Parathyroid adenoma (tissue), 2 donors: ENCODE measurements around the gene CTSC.

Experiments used
- H2AFZ ChIP-seq: fragments of 300-600 bp; sonication (generic); one replicate; pipeline ENCODE4 v1.7.0; 2017; ENCODE audit warnings: antibody characterized with exemption, mild to moderate bottlenecking
- H3K27ac ChIP-seq: fragments of 300-600 bp; sonication (generic); one replicate; pipeline ENCODE4 v1.7.0; 2017
- H3K27me3 ChIP-seq: fragments of 300-600 bp; sonication (generic); one replicate; pipeline ENCODE4 v1.7.0; 2017; ENCODE audit warnings: low read length; ENCODE audit not compliant: control insufficient read depth, insufficient read depth
- H3K36me3 ChIP-seq: fragments of 300-600 bp; sonication (generic); one replicate; pipeline ENCODE4 v1.7.0; 2017; ENCODE audit warnings: low read length; ENCODE audit not compliant: control insufficient read depth, insufficient read depth
- H3K4me1 ChIP-seq: fragments of 300-600 bp; sonication (generic); one replicate; pipeline ENCODE4 v1.7.0; 2017; ENCODE audit warnings: control low read depth
- H3K4me2 ChIP-seq: fragments of 300-600 bp; sonication (generic); one replicate; pipeline ENCODE4 v1.7.0; 2017; ENCODE audit warnings: low read length
- H3K4me3 ChIP-seq: fragments of 300-600 bp; sonication (generic); one replicate; pipeline ENCODE4 v1.7.0; 2017; ENCODE audit warnings: low read depth, low read length
- H3K79me2 ChIP-seq: fragments of 300-600 bp; sonication (generic); one replicate; pipeline ENCODE4 v1.7.0; 2017; ENCODE audit warnings: control low read depth
- H3K9ac ChIP-seq: fragments of 300-600 bp; sonication (generic); one replicate; pipeline ENCODE4 v1.7.0; 2017; ENCODE audit warnings: mild to moderate bottlenecking
- H3K9me3 ChIP-seq: fragments of 300-600 bp; sonication (generic); one replicate; pipeline ENCODE4 v1.7.0; 2017; ENCODE audit warnings: low read length; ENCODE audit not compliant: control insufficient read depth
- TF ChIP-seq, protein P1 (sequence below): fragments of 300-600 bp; sonication (generic); IDR thresholded peaks from one replicate; pipeline ENCODE4 v1.7.0; 2017; ENCODE audit warnings: antibody characterized with exemption, mild to moderate bottlenecking
- donor health status: primary hyperparathyroidism.

Gene CTSC

DNA sequence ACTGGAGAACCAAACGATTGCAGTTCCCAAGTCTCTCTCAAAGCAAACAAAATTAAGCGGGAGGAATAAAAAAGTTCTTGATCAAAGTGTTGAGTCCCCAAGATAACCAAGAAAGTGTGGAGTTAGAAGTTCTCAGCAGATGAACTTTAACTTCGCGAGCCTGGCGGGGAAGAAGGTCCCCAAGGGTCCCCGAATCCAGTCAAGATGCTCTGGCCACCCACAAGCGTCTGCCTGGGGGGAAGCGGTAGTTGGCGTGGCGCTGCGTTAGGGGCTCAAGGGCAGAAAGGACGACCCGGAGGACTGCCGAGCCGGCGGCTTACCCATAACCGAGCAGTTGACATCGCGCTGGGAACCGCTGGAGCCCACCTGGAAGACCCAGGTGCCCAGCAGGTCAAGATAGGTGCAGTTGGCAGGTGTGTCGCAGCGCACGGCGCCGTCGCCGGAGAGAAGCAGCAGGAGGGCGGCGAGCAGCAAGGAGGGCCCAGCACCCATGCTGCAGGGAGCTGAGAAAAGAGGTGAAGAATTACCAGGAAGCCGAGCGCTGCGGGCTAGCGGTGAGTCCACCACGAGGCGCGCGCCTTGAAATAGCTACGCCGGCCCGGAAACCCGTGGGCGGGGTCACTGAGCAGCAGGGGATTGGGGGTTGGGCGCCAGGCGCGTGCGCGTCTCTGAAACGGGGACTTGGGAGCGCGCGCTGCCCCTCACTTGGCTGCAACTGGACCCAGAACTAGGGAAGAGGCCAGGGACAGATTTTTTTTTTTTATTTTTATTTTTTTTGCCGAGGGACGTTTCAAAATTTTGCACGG is at the start of gene CTSC:
Gene CTSC, minus strand, starts transcription at position 556 of the 806 bp plus-strand sequence. Its CDS starts 64 bp downstream, at position 492.
- Histone ChIP-seq H3K4me1 (no peaks in the 10 kb centered on the region), H3K4me2 (peak within 1 kb of the TSS; percentile 85), H3K79me2 (no peaks in the 10 kb centered on the region), H3K27me3 (no peaks in the 10 kb centered on the region), H3K9ac (no peak within 1 kb of the TSS), H3K4me3 (peak within 1 kb of the TSS; percentile 71), H3K36me3 (no peaks in the 10 kb centered on the region), H3K27ac (peak within 1 kb of the TSS; percentile 62), H3K9me3 (no peaks in the 10 kb centered on the region), H2AFZ (peak within 1 kb of the TSS; percentile 91)
- TF ChIP-seq, protein P1, sequence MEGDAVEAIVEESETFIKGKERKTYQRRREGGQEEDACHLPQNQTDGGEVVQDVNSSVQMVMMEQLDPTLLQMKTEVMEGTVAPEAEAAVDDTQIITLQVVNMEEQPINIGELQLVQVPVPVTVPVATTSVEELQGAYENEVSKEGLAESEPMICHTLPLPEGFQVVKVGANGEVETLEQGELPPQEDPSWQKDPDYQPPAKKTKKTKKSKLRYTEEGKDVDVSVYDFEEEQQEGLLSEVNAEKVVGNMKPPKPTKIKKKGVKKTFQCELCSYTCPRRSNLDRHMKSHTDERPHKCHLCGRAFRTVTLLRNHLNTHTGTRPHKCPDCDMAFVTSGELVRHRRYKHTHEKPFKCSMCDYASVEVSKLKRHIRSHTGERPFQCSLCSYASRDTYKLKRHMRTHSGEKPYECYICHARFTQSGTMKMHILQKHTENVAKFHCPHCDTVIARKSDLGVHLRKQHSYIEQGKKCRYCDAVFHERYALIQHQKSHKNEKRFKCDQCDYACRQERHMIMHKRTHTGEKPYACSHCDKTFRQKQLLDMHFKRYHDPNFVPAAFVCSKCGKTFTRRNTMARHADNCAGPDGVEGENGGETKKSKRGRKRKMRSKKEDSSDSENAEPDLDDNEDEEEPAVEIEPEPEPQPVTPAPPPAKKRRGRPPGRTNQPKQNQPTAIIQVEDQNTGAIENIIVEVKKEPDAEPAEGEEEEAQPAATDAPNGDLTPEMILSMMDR = no peak

DNA sequence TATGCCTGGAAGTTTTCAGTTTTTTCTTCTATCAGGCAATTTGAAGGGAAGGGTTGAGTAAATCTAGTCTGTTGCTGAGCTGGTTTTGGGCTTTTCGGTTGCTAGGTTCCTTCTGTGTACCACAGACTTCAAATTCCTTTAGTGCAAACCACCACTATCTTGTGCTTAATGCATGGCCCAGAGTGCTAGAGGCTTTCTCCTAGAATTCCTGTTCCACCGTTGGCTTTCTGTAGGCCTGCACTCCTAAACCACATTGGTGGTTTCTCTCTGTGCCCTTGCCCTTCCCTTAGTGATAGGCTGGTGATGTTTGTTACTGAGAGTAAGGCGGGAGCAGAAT is 47.1 kb upstream of the CTSC start:
- Histone ChIP-seq H3K4me1 (no peaks in the 10 kb centered on the region), H3K27ac (peak overlapping the region; percentile 29), H2AFZ (peak overlapping the region; percentile 25), H3K9me3 (no peaks in the 10 kb centered on the region), H3K9ac (no peak overlapping the region), H3K4me2 (no peak overlapping the region), H3K4me3 (no peak overlapping the region), H3K27me3 (no peaks in the 10 kb centered on the region), H3K79me2 (no peaks in the 10 kb centered on the region), H3K36me3 (no peaks in the 10 kb centered on the region)
- TF ChIP-seq, protein P1 = no peak

- no peak overlapping the region for H3K4me3 ChIP-seq
- H3K9me3 ChIP-seq = no peaks in the 10 kb centered on the region
- no peaks in the 10 kb centered on the region for H3K27me3 ChIP-seq
- TF ChIP-seq, protein P1 = no peak
- H3K27ac ChIP-seq = peak overlapping the region; percentile 29
- H2AFZ ChIP-seq = peak overlapping the region; percentile 25
- H3K79me2 ChIP-seq = no peaks in the 10 kb centered on the region
- H3K9ac ChIP-seq = no peak overlapping the region
- H3K4me1 ChIP-seq = no peaks in the 10 kb centered on the region
- no peak overlapping the region for H3K4me2 ChIP-seq
- H3K36me3 ChIP-seq = no peaks in the 10 kb centered on the region
Observed at GRCh38 chr11:88384004-88384668, 46.6 kb upstream of the CTSC start.

DNA sequence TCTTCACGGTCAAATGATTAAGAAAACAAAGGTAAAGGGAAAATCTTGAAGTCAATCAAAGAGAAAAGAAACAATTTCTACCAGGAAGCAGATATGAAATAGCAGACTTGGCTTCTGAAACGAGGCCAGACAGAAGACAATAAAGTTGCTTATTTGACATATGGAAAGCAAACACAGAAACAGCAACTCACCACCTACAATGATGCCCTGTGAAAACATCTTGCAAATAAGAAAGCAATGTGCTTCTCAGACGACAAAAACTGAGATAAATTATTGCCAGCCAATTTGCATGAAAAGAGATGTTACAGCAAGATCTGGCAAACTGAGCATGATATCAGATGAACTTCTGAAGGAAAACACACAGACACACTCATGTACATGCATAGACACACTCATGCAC is 45.9 kb upstream of the CTSC start:
- no peak overlapping the region for H2AFZ ChIP-seq
- H3K36me3 ChIP-seq = no peaks in the 10 kb centered on the region
- no peak overlapping the region for H3K27ac ChIP-seq
- H3K9me3 ChIP-seq = no peaks in the 10 kb centered on the region
- no peak overlapping the region for H3K4me3 ChIP-seq
- H3K79me2 ChIP-seq = no peaks in the 10 kb centered on the region
- TF ChIP-seq, protein P1 = no peak
- H3K4me1 ChIP-seq = no peaks in the 10 kb centered on the region
- H3K27me3 ChIP-seq = no peaks in the 10 kb centered on the region
- H3K9ac ChIP-seq = no peak overlapping the region
- H3K4me2 ChIP-seq = no peak overlapping the region
